ENCODE measurements around the gene CFAP46. TPM values are rescaled to one million over a fixed set of nuclear protein-coding genes. Genes with fewer than 3 reads are reported as not detected.
"Not testable (repeated sequence)": the region's sequence is repeated elsewhere in the genome, so short reads cannot be mapped to it uniquely, and the experiment has no call there.

CFAP46 gene
- total and polyA plus RNA-seq, 10 of the 15 experiments (the other 5 are each of a cell fraction or from before 2014, with no cell fraction given): 0.01 to 0.18 (median 0.03) TPM; not detected in 7

GRCh38 chr10:132844069-132844809 lies 98.1 kb downstream of the CFAP46 start:
- H3K36me3 ChIP-seq (ENCODE audit: control insufficient read depth in 2 of 2, insufficient read depth in 2 of 2, low read length in 1 of 2): no peaks in the 10 kb centered on the region
- TF ChIP-seq BHLHE40 (IDR thresholded peaks at IDR 0.05; ENCODE audit: borderline replicate concordance in 1 of 2, low read depth in 2 of 2, low read length in 1 of 2): no peak
- TF ChIP-seq ESRRA (IDR thresholded peaks at IDR 0.05; ENCODE audit: low read length): no peak
- TF ChIP-seq GABPA (IDR thresholded peaks at IDR 0.05; ENCODE audit: low read depth): no peak
- no peak for TF ChIP-seq BCL3 (IDR thresholded peaks at IDR 0.05; ENCODE audit: borderline replicate concordance, insufficient read depth, low read depth, low read length, poor library complexity, severe bottlenecking)
- no peak for TF ChIP-seq FOXK2 (IDR thresholded peaks at IDR 0.05)
- no peak for TF ChIP-seq POU2F2 (IDR thresholded peaks at IDR 0.05; ENCODE audit: borderline replicate concordance, low read depth, low read length)
- no peak for TF ChIP-seq NR2C2 (IDR thresholded peaks at IDR 0.05; ENCODE audit: borderline replicate concordance, control insufficient read depth, insufficient read length, low read depth)
- TF ChIP-seq SMAD5 (IDR thresholded peaks at IDR 0.05; ENCODE audit: low read depth): no peak
- TF ChIP-seq SMARCA5 (IDR thresholded peaks at IDR 0.05): no peak
- TF ChIP-seq IKZF2 (IDR thresholded peaks at IDR 0.05): no peak
- TF ChIP-seq BCLAF1 (IDR thresholded peaks at IDR 0.05): no peak
- TF ChIP-seq TBL1XR1 (IDR thresholded peaks at IDR 0.05; ENCODE audit: low read depth, low read length): no peak
- TF ChIP-seq NFYB (IDR thresholded peaks at IDR 0.05; ENCODE audit: insufficient read depth, low read depth, low read length): no peak
- no peak for TF ChIP-seq SUZ12 (IDR thresholded peaks at IDR 0.05; ENCODE audit: unreplicated experiment)
- in situ Hi-C loops (cut with MboI) (no loop called here), intact Hi-C loops (cut with micrococcal nuclease; ENCODE audit: unreplicated experiment) (no loop called here)
- no peaks in the 10 kb centered on the region; the same call in 2 of the 3 replicates for H3K9me3 ChIP-seq (replicated peaks; ENCODE audit: control insufficient read depth, insufficient read depth, low read length)
- H3K9ac ChIP-seq (ENCODE audit: control insufficient read depth, insufficient read depth, low read length): no peak overlapping the region
- WGBS (ENCODE audit: insufficient coverage, insufficient replicate concordance, low lambda C conversion rate, missing lambda C conversion rate): 30% methylated on average over 20 of the region's 20 CpGs
- BruUV-seq (replicated peaks): no TSS peak
- DNase-seq (ENCODE audit: low read depth, low spot score): no peak
- no peaks in the 10 kb centered on the region for H3K4me1 ChIP-seq (ENCODE audit: control insufficient read depth, insufficient read depth, low read length)
- SMC1A ChIA-PET (ENCODE audit: uncharacterized antibody, unreplicated experiment): no interaction called here
- RAD21 ChIA-PET (ENCODE audit: unreplicated experiment): no interaction called here
- H3K4me3 ChIP-seq: no peak overlapping the region
- no peaks in the 10 kb centered on the region for H3K79me2 ChIP-seq (ENCODE audit: control insufficient read depth, insufficient read depth, low read length)
- no peak overlapping the region for H2AFZ ChIP-seq (ENCODE audit: control insufficient read depth, low read depth, low read length)
- no peak overlapping the region for H3K4me2 ChIP-seq (ENCODE audit: control insufficient read depth, insufficient read depth)
- FAIRE-seq: no peak
- CTCF ChIA-PET: no interaction called here
- H3K27ac ChIP-seq (ENCODE audit: control insufficient read depth, insufficient read depth): no peak overlapping the region
- H4K20me1 ChIP-seq (ENCODE audit: control insufficient read depth, insufficient read depth): no peaks in the 10 kb centered on the region
- POLR2A ChIA-PET: no interaction called here
- no peaks in the 10 kb centered on the region; a peak in 1 of 4 replicates for H3K27me3 ChIP-seq (replicated peaks in 1 of 2; ENCODE audit: control insufficient read depth in 2 of 2, insufficient read depth in 2 of 2, low read length in 1 of 2)
- no peak for ATAC-seq

- BruUV-seq (replicated peaks); H2AFZ ChIP-seq (ENCODE audit: control insufficient read depth, low read depth, low read length); POLR2A ChIA-PET; H3K79me2 ChIP-seq (ENCODE audit: control insufficient read depth, insufficient read depth, low read length); H3K27me3 ChIP-seq (replicated peaks in 1 of 2; ENCODE audit: control insufficient read depth in 2 of 2, insufficient read depth in 2 of 2, low read length in 1 of 2); H3K4me3 ChIP-seq; SMC1A ChIA-PET (ENCODE audit: uncharacterized antibody, unreplicated experiment); ATAC-seq; H3K4me2 ChIP-seq (ENCODE audit: control insufficient read depth, insufficient read depth); intact Hi-C loops (cut with micrococcal nuclease; ENCODE audit: unreplicated experiment); RAD21 ChIA-PET (ENCODE audit: unreplicated experiment); H3K27ac ChIP-seq (ENCODE audit: control insufficient read depth, insufficient read depth); DNase-seq (ENCODE audit: low read depth, low spot score); FAIRE-seq; H3K4me1 ChIP-seq (ENCODE audit: control insufficient read depth, insufficient read depth, low read length); CTCF ChIA-PET; H3K36me3 ChIP-seq (ENCODE audit: control insufficient read depth in 2 of 2, insufficient read depth in 2 of 2, low read length in 1 of 2); H4K20me1 ChIP-seq (ENCODE audit: control insufficient read depth, insufficient read depth); H3K9ac ChIP-seq (ENCODE audit: control insufficient read depth, insufficient read depth, low read length); in situ Hi-C loops (cut with MboI); H3K9me3 ChIP-seq (replicated peaks; ENCODE audit: control insufficient read depth, insufficient read depth, low read length): not testable (repeated sequence)
- 28% methylated on average over 10 of the region's 10 CpGs for WGBS (ENCODE audit: insufficient coverage, insufficient replicate concordance, low lambda C conversion rate, missing lambda C conversion rate)
These were observed 99.1 kb downstream of the CFAP46 start for GRCh38 chr10:132843276-132843675.
